ENCODE measurements around the gene PPP1R26. TPM values are rescaled to one million over a fixed set of nuclear protein-coding genes. Genes with fewer than 3 reads are reported as not detected.

PPP1R26 gene
- polyA plus RNA-seq, 1 of the 3 experiments (the other 2 are of a cell fraction), result 20.1 TPM

DNA sequence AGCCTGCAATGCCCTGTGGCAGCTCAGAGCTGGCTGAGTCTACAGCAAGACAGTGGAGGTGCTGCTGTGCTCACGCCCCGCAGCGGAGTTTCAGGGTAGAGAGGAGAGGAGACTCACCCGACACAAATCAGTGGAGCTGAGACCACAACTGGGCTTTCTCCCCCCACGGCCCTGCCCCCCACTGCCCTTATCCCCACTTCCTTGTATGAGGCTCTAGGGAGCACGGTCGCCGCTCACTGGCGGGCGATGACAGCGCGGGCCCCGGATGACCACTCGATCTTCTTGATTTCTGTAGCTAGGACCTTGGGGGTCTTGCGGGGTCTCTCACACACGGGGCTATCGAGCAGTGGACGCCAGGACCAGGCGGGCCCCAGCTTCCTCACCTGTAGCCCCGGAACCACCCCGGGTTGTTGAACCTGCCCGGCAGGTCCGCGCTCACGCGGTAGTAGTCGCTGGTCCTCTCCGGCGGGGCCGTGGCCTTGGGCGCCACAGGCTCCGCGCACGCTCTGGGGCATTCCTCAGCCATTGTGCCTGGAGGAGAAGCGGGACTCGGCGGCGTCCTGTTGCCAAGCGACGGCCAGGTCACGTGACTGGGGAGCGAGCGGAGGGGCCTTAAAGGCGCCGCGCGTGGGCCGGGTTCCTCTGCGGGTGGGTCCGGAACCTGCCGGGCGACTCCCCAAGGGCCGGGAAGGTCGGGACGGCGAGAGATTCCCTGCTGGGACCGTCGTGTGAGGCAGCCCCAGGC, 19.9 kb downstream of the PPP1R26 start:
- Histone ChIP-seq H3K79me2 (ENCODE audit: insufficient read depth) (peaks cover 19% of the 10 kb centered on the region), H2AFZ (ENCODE audit: low read depth) (peak overlapping the region; percentile 98), H3K4me1 (ENCODE audit: control insufficient read depth in 1 of 2, insufficient read depth in 2 of 2, low read depth in 1 of 2, low read length in 1 of 2) (peaks cover 6 to 19% of the 10 kb centered on the region in 2 experiments; a peak in 3 of 4 replicates), H3K27me3 (ENCODE audit: insufficient read depth) (no peaks in the 10 kb centered on the region), H3K9ac (peak overlapping the region; percentile 91), H3K4me2 (peak overlapping the region; percentile 100), H3K36me3 (replicated peaks in 1 of 2; ENCODE audit: control insufficient read depth in 1 of 2, insufficient read depth in 2 of 2, low read length in 1 of 2) (peaks cover 0 to 27% of the 10 kb centered on the region in 2 experiments), H3K9me3 (no peaks in the 10 kb centered on the region), H3K9me2 (no peaks in the 10 kb centered on the region), H3F3A (replicated peaks; ENCODE audit: insufficient read depth) (no peaks in the 10 kb centered on the region), H3K27ac (ENCODE audit: low read depth in 2 of 2, low read length in 1 of 2) (peak overlapping the region; percentile 60 to 69; a peak in 2 of 4 replicates), H4K20me1 (ENCODE audit: insufficient read depth) (peaks cover 11% of the 10 kb centered on the region), H3K4me3 (ENCODE audit: low read depth in 2 of 2, low read length in 1 of 2) (peak overlapping the region; percentile 95 to 96)
- peak; percentile 90 for DNase-seq
- TF ChIP-seq MAX (IDR thresholded peaks at IDR 0.05; ENCODE audit: low read depth) (peak; percentile 87), FOXM1 (IDR thresholded peaks at IDR 0.05; ENCODE audit: low read depth) (no peak), MXI1 (IDR thresholded peaks at IDR 0.05; ENCODE audit: low read depth, low read length) (peak; percentile 88), NRF1 (IDR thresholded peaks at IDR 0.05; ENCODE audit: low read depth, low read length) (0 out of 2 replicates have a peak, but pooled peaks have one; percentile 10), USF2 (IDR thresholded peaks at IDR 0.05; ENCODE audit: borderline replicate concordance, low read depth, low read length) (peak; percentile 82), YY1 (IDR thresholded peaks at IDR 0.05; ENCODE audit: low read depth) (peak; percentile 72; the same call in 1 of the 2 replicates), SIN3A (IDR thresholded peaks at IDR 0.05; ENCODE audit: borderline replicate concordance, low read depth, low read length) (peak; percentile 88), JUND (IDR thresholded peaks at IDR 0.05) (no peak), TAF1 (IDR thresholded peaks at IDR 0.05; ENCODE audit: borderline replicate concordance, low read depth, low read length) (peak; percentile 63; the same call in 1 of the 2 replicates)
- TF ChIP-seq, protein P1, sequence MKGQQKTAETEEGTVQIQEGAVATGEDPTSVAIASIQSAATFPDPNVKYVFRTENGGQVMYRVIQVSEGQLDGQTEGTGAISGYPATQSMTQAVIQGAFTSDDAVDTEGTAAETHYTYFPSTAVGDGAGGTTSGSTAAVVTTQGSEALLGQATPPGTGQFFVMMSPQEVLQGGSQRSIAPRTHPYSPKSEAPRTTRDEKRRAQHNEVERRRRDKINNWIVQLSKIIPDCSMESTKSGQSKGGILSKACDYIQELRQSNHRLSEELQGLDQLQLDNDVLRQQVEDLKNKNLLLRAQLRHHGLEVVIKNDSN (IDR thresholded peaks at IDR 0.05; ENCODE audit: borderline replicate concordance, low read depth), result peak; percentile 99
- ChIA-PET CTCF (interaction anchor here (0.7 to 3.9 kb wide), 8 partner anchors 10 to 91 kb away, joined by 3 to 23 read pairs (median 5); no protein-coding TSS in a partner anchor), POLR2A (interaction anchor here (2.0 kb wide), 1 partner anchor 19 kb away, joined by 9 read pairs; no protein-coding TSS in a partner anchor)
- no CpG with 5 or more reads among the region's 58 CpGs for WGBS (ENCODE audit: low lambda C conversion rate)

- H3K9me2 ChIP-seq, result no peaks in the 10 kb centered on the region
- peak overlapping the region; percentile 60 to 69; a peak in 2 of 4 replicates for H3K27ac ChIP-seq (ENCODE audit: low read depth in 2 of 2, low read length in 1 of 2)
- peak overlapping the region; percentile 100 for H3K4me2 ChIP-seq
- no peak for DNase-seq
- peaks cover 17% of the 10 kb centered on the region for H4K20me1 ChIP-seq (ENCODE audit: insufficient read depth)
- 0 out of 2 replicates have a peak, but pooled peaks have one; percentile 10 for TF ChIP-seq NRF1 (IDR thresholded peaks at IDR 0.05; ENCODE audit: low read depth, low read length)
- TF ChIP-seq MAX (IDR thresholded peaks at IDR 0.05; ENCODE audit: low read depth), result 0 out of 2 replicates have a peak, but pooled peaks have one; percentile 4
- no peak for TF ChIP-seq RXRA (IDR thresholded peaks at IDR 0.05; ENCODE audit: borderline replicate concordance, low read depth)
- no peaks in the 10 kb centered on the region for H3K27me3 ChIP-seq (ENCODE audit: insufficient read depth)
- WGBS (ENCODE audit: low lambda C conversion rate), result 0% methylated on average over 6 of the region's 29 CpGs
- peak overlapping the region; percentile 95 to 96 for H3K4me3 ChIP-seq (ENCODE audit: low read depth in 2 of 2, low read length in 1 of 2)
- H3K36me3 ChIP-seq (replicated peaks in 1 of 2; ENCODE audit: control insufficient read depth in 1 of 2, insufficient read depth in 2 of 2, low read length in 1 of 2), result peaks cover 3 to 31% of the 10 kb centered on the region in 2 experiments
- H3K9ac ChIP-seq, result peak overlapping the region; percentile 91
- H3F3A ChIP-seq (replicated peaks; ENCODE audit: insufficient read depth), result no peaks in the 10 kb centered on the region
- H3K9me3 ChIP-seq, result no peaks in the 10 kb centered on the region
- peaks cover 6 to 19% of the 10 kb centered on the region in 2 experiments; a peak in 3 of 4 replicates for H3K4me1 ChIP-seq (ENCODE audit: control insufficient read depth in 1 of 2, insufficient read depth in 2 of 2, low read depth in 1 of 2, low read length in 1 of 2)
- CTCF ChIA-PET, result interaction anchor here (0.7 to 3.9 kb wide), 8 partner anchors 10 to 91 kb away, joined by 3 to 23 read pairs (median 5); no protein-coding TSS in a partner anchor
- peak overlapping the region; percentile 98; the same call in 1 of the 2 replicates for H2AFZ ChIP-seq (ENCODE audit: low read depth)
- POLR2A ChIA-PET, result interaction anchor here (2.0 kb wide), 1 partner anchor 20 kb away, joined by 9 read pairs; no protein-coding TSS in a partner anchor
- peaks cover 19% of the 10 kb centered on the region for H3K79me2 ChIP-seq (ENCODE audit: insufficient read depth)
Observed at GRCh38 chr9:135500071-135500524, 20.5 kb downstream of the PPP1R26 start.
